Stimulated activated naive CD8-positive, alpha-beta T cell treated with anti-CD3 and anti-CD28 coated beads, Interleukin-15, amount 100 ng/mL, for 72 hours (primary cell): ENCODE measurements around the gene PHF11.

Experiments used
- ATAC-seq: fragments of 150-1000 bp; cut with Tn5 transposase; 2 replicates; pipeline ENCODE4 v1.10.0; 2021; ENCODE audit warnings: mild to moderate bottlenecking, moderate library complexity
- DNase-seq, 2 donors: peaks; one replicate each; pipeline ENCODE4 v3.0.0; 2021 to 2022
- H3K27ac Mint-ChIP-seq, 2 donors: one replicate each; pipeline ENCODE4 v1.8.0; 2022; ENCODE audit warnings: mild to moderate bottlenecking in 2 of 2, mixed read lengths in 2 of 2, moderate library complexity in 2 of 2
- H3K27me3 Mint-ChIP-seq: one replicate; pipeline ENCODE4 v1.8.0; 2022; ENCODE audit warnings: mixed read lengths
- H3K4me1 Mint-ChIP-seq: one replicate; pipeline ENCODE4 v1.8.0; 2022; ENCODE audit warnings: mild to moderate bottlenecking, mixed read lengths
- H3K4me3 Mint-ChIP-seq, 2 donors: one replicate each; pipeline ENCODE4 v1.8.0; 2022; ENCODE audit warnings: mild to moderate bottlenecking in 2 of 2, mixed read lengths in 2 of 2, moderate library complexity in 1 of 2
- H3K9me3 Mint-ChIP-seq, 2 donors: one replicate each; pipeline ENCODE4 v1.8.0; 2022; ENCODE audit warnings: mixed read lengths in 2 of 2

The PHF11 gene

DNA sequence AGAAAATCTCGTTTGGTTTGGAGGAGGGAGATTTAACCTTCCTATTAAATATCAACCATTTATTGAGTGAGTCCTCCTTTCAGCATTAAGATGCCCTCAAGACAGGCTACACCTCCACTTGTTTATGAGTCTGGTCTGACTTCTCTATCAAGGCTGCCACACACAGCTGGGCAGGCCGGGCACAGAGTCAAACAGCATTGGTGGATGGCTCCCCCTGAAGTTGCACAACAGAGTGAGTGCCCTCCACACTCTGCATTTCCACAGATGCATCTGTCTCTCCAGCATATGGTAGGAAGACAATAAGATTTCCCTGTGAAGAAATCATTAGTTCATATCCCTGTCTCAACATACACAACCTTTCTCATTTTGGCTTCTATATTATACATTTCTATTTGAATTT lies 31.4 kb downstream of the PHF11 start:
- H3K4me1 Mint-ChIP-seq = no peaks in the 10 kb centered on the region
- ATAC-seq (no peak), DNase-seq (no peak)
- H3K4me3 Mint-ChIP-seq = no peak overlapping the region
- no peaks in the 10 kb centered on the region for H3K9me3 Mint-ChIP-seq
- no peaks in the 10 kb centered on the region for H3K27me3 Mint-ChIP-seq
- no peak overlapping the region for H3K27ac Mint-ChIP-seq

DNA sequence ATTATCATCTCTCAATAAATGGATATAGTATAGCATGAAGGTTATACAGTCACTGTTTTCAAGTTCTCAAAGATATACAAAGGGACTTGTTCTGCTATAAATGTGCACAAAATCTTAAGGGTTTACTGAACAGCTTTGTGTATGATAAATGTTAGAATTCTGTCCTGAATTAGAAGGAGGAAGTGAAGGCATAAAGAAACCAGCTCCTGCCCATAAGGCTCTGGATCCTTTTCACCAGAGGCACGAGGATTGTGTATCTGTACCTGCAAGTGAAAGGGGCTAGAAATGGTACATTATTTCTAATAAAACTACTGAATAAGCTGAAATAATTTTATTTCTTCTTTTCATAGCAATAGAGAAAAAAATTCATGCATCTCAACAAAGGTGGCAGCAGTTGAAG lies 32.4 kb downstream of the PHF11 start:
- ATAC-seq (no peak), DNase-seq (no peak)
- no peaks in the 10 kb centered on the region for H3K4me1 Mint-ChIP-seq
- H3K4me3 Mint-ChIP-seq = no peak overlapping the region
- H3K27me3 Mint-ChIP-seq = no peaks in the 10 kb centered on the region
- peak overlapping the region in 1 of 2 donors; percentile 46 for H3K27ac Mint-ChIP-seq
- no peaks in the 10 kb centered on the region for H3K9me3 Mint-ChIP-seq

DNA sequence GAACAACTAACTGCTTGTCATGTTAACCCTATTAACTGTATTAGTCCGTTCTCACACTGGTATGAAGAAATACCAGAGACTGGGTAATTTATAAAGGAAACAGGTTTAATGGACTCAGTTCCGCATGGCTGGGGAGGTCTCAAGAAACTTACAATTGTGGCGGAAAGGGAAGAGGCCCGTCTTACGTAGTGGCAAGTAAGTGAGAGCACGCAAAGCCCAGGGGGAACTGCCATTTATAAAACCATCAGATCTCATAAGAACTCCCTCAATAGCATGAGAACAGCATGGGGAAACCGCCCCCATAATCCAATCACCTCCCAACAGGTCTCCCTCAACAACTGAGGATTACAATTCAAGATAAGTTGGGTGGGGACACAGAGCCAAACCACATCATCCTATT lies 34.7 kb downstream of the PHF11 start:
- H3K27ac Mint-ChIP-seq = no peak overlapping the region
- DNase-seq (no peak), ATAC-seq (no peak)
- H3K9me3 Mint-ChIP-seq = no peaks in the 10 kb centered on the region
- H3K27me3 Mint-ChIP-seq = no peaks in the 10 kb centered on the region
- H3K4me1 Mint-ChIP-seq = no peaks in the 10 kb centered on the region
- H3K4me3 Mint-ChIP-seq = no peak overlapping the region

DNA sequence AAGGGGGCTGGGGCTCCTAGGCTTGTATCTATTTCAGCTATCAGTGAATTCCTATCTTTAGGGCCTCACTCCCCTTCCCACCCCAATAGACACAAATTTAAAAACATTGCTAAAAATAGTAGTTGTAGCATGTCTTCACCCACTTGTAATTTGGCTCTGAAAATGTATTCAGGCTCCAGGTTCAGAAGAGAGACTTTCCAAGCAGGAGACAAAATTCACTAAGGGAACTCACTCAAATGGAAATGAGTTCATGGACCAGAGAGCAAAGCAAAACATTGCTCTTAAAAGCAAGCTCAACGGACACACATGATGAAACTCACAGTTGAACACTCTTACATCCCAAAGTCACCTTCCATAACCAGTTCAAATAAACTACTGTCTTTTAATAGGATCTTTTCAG lies 36.8 kb downstream of the PHF11 start:
- no peak overlapping the region for H3K27ac Mint-ChIP-seq
- no peaks in the 10 kb centered on the region for H3K4me1 Mint-ChIP-seq
- H3K4me3 Mint-ChIP-seq = no peak overlapping the region
- no peaks in the 10 kb centered on the region for H3K27me3 Mint-ChIP-seq
- ATAC-seq = no peak
- no peaks in the 10 kb centered on the region for H3K9me3 Mint-ChIP-seq
- DNase-seq = no peak

DNA sequence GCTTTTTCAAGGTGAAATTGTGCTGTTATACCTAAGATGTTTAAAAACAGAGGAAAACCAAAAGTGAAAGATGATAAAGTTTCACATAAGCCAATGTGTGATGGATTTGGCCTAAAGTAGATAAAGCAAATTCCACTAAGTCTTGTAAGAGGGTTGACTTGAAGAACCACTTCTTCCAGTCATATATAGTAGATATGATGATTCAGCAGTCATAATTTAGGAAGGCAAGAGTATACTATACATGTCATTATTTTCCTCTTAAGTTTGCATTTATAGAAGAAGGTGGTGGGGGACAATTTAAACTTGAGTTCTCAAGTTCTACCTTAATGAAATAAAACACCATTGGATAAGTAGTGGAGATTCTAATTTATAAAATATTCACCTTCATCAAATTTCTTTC lies 37.3 kb downstream of the PHF11 start:
- no peaks in the 10 kb centered on the region for H3K4me1 Mint-ChIP-seq
- H3K27ac Mint-ChIP-seq = no peak overlapping the region

DNA sequence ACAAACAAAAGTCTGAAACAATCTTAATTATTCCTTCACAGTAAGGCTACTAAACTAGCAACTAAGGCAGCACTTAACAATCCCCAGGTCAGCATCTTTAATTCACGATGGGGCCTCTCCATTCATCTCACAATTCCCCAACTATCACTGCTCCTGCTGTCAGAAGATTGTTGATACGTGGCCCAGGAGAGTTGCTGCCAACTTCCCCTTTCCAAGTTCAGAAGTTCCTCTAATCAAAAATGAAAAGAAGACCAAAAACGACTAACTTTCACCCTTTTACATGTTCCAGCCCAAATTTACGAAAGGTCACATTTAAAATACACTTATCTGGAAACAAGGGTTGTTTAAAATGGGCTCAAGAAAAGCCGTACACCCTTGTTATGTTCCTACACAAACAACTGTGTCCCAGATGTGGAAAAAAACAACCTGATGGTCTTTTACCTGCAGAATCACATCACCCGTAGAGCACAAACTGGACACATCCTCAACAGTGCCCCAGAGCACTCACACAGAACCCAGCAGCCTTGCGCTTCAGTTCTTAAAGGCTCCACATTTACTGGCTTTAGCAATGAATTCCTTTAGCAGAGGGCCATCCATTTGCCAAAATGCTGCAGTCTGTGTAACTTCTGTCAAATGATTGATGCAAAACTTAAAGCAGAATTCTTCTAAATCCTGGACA lies 38.0 kb downstream of the PHF11 start:
- Mint-ChIP-seq H3K27ac (no peak overlapping the region), H3K9me3 (no peaks in the 10 kb centered on the region), H3K4me1 (no peaks in the 10 kb centered on the region), H3K27me3 (no peaks in the 10 kb centered on the region), H3K4me3 (no peak overlapping the region)
- DNase-seq = no peak
- no peak for ATAC-seq

More for the DNA sequence above, 37.3 kb downstream of the PHF11 start:
- Mint-ChIP-seq H3K27me3 (no peaks in the 10 kb centered on the region), H3K9me3 (no peaks in the 10 kb centered on the region), H3K4me3 (no peak overlapping the region)
- DNase-seq (no peak), ATAC-seq (no peak)

DNA sequence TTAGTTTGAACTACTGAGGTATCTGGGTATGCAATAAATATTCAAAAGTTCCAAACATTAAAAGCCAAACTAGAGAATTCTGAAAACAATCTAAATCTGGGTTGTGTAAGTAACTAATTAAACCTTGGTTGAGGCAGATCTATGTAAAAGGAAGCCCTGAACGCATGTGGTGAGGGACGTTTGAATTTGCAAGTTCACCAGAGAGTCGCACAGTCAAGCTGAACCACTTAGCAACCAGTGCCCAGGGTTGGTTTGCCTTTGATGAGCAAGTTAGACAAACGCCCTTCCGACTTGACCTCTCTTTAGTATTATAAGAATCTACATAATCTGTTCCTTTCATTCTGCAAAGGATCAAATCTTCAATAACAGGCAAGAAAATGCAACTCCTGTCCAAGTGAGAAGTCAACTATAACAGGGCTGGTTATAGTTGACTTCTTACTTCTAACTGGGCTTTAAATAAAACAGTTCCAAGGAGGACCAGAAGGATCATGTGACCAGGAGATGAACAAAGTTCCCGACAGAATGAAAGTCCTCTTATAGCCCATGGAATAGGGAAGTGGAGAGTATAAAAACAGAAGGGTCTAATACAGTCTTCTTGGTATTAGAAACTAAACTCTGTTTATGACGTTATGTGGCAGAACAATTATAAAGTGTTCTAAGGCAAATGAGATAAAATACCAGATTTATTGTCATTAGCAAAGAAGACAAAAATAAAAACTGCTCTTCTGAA lies 40.6 kb downstream of the PHF11 start:
- Mint-ChIP-seq H3K27me3 (no peaks in the 10 kb centered on the region), H3K9me3 (no peaks in the 10 kb centered on the region), H3K4me1 (peaks cover 17% of the 10 kb centered on the region), H3K4me3 (no peak overlapping the region), H3K27ac (no peak overlapping the region)
- DNase-seq (no peak), ATAC-seq (no peak)

DNA sequence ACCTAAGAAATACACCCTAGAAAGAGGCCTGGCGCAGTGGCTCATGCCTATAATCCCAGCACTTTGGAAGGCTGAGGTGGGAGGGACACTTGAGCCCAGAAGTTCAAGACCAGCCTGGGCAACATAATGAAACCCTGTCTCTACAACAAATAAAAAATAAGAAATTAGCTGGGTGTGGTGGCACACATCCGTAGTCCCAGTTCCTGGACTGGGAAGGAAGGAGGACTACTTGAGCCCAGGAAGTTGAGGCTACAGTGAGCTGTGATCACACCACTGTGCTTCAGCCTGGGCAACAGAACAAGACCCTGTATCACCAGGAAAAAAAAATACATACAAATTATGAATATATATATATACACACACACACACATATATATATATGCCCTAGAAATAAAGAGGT lies 42.7 kb downstream of the PHF11 start:
- H3K27me3 Mint-ChIP-seq = no peaks in the 10 kb centered on the region
- no peaks in the 10 kb centered on the region for H3K9me3 Mint-ChIP-seq
- peaks cover 17% of the 10 kb centered on the region for H3K4me1 Mint-ChIP-seq
- H3K27ac Mint-ChIP-seq = no peak overlapping the region
- no peak overlapping the region for H3K4me3 Mint-ChIP-seq
- no peak for DNase-seq
- no peak for ATAC-seq

DNA sequence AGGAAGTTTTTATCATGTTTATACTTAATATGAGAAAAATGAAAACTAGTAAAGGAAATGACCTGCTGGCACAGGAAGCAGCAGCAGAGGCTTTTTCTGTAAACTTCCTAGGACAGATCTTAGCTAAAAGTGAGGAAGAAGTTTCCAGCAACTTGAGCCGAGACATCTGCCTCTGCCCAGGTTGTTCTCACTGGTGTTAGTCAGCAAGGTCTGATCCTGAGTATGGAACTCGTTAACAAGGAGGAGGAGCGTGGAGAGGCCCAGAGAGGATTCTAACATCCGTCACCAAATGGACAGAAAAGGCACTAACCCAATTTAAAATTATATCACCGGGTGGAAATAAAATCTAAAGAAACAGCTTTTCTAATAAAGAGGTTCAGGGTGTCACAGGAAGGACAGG lies 43.6 kb downstream of the PHF11 start:
- Mint-ChIP-seq H3K4me1 (peaks cover 17% of the 10 kb centered on the region), H3K27ac (peak overlapping the region; percentile 42 to 48), H3K27me3 (no peaks in the 10 kb centered on the region), H3K9me3 (no peaks in the 10 kb centered on the region), H3K4me3 (no peak overlapping the region)
- DNase-seq = no peak
- no peak for ATAC-seq

DNA sequence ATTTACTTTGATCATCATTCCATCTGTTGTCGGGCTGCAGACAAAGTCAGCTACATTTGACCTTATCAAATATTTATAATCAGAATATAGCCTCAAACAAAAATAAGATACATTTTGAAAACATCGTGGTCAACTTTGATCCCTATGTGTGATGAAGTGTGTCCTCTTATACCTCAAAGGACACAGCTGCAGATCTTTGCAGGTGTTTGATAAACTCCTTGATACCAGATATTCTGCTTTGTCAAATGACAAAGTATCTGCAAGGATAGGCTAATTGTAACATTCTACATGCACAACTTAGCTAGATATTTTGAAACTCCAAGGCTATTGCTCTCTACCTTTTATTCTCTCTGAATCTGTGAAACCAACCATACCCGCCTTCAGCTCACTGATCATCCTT lies 44.0 kb downstream of the PHF11 start:
- peak overlapping the region in 1 of 2 donors; percentile 84 for H3K4me3 Mint-ChIP-seq
- no peaks in the 10 kb centered on the region for H3K9me3 Mint-ChIP-seq
- H3K27me3 Mint-ChIP-seq = no peaks in the 10 kb centered on the region
- peaks cover 17% of the 10 kb centered on the region for H3K4me1 Mint-ChIP-seq
- ATAC-seq (no peak), DNase-seq (no peak)
- peak overlapping the region in 1 of 2 donors; percentile 97 for H3K27ac Mint-ChIP-seq

DNA sequence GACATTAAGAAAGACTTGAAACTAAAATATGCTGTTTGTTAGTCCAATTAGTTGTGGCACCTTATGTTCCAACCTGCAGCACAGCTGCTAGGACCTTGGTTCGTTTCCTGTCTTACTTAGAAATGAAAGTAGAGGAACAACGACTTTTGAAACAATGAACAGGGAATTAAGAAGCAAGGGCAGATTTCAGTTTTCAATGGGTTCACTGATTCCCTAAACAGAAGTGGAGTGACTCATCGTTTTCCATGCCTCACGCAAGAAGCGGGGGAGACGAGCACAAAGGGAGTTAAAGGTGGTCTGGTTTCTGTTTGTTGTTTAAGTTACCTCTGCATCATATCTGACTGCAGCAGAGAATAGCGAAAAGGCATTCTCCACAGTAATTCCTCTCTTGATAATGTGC lies 44.8 kb downstream of the PHF11 start:
- DNase-seq = peak in 1 of 2 donors; percentile 2
- no peak for ATAC-seq

DNA sequence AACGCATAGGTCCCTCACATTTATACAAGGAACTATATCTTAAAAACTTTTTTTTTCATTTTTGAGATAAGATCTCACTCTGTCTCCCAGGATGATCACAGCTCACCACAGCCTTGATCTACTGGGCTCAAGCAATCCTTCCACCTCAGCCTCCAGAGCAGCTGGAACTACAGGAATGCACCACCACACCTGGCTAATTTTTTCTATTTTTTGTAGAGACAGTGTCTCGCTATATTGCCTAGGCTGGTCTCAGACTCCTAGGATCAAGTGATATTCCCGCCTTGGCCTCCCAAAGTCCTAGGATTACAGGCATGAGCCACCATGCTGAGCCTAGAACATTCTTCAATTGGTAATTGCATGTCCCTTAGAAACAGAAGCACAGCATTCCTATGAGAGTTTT lies 47.9 kb downstream of the PHF11 start:
- Mint-ChIP-seq H3K27me3 (no peaks in the 10 kb centered on the region), H3K27ac (no peak overlapping the region), H3K4me3 (no peak overlapping the region), H3K9me3 (no peaks in the 10 kb centered on the region), H3K4me1 (peaks cover 17% of the 10 kb centered on the region)
- no peak for ATAC-seq
- no peak for DNase-seq

More for the DNA sequence above, 44.8 kb downstream of the PHF11 start:
- H3K4me3 Mint-ChIP-seq = peak overlapping the region; percentile 71 to 84
- H3K4me1 Mint-ChIP-seq = peaks cover 17% of the 10 kb centered on the region
- peak overlapping the region; percentile 88 to 97 for H3K27ac Mint-ChIP-seq
- H3K9me3 Mint-ChIP-seq = no peaks in the 10 kb centered on the region
- no peaks in the 10 kb centered on the region for H3K27me3 Mint-ChIP-seq

DNA sequence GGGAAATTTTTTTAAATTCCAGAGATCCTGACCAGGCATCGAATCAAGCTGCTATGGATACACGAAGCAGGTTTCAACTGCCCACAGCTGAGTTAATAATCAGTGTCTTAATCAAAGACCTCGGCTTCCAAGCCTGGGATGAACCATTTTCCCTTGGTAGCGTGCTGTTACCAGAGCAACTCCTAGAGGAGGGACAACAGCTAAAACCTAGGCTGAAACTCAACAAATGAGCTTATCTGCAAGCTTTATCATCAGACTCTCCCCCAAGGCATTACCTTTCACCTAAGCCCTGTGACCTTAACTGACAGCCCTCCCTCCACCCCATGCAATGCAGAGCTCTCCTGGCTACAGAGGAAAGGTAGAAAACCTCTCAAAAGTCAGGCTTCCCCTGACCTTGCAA lies 49.9 kb downstream of the PHF11 start:
- DNase-seq (no peak), ATAC-seq (no peak)
- Mint-ChIP-seq H3K4me3 (no peak overlapping the region), H3K27ac (no peak overlapping the region), H3K9me3 (no peaks in the 10 kb centered on the region), H3K4me1 (peaks cover 3% of the 10 kb centered on the region), H3K27me3 (no peaks in the 10 kb centered on the region)

DNA sequence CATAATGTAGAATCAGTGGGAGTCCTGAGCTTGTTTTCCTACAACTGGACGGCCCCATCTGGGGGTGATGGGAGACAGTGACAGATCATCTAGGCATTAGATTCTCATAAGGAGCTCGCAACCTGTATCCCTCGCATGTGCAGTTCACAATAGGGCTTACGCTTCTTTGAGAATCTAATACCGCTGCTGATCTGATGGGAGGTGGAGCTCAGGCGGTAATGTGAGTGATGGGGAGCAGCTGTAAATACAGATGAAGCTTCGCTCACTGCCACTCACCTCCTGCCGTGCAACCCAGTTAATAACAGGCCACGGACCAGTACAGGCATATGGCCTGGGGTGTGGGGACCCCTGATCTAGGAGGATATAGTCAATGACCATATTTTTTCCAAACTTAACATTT lies 50.8 kb downstream of the PHF11 start:
- Mint-ChIP-seq H3K9me3 (no peaks in the 10 kb centered on the region), H3K27me3 (no peaks in the 10 kb centered on the region), H3K27ac (no peak overlapping the region), H3K4me1 (no peaks in the 10 kb centered on the region), H3K4me3 (no peak overlapping the region)
- DNase-seq (no peak), ATAC-seq (no peak)

DNA sequence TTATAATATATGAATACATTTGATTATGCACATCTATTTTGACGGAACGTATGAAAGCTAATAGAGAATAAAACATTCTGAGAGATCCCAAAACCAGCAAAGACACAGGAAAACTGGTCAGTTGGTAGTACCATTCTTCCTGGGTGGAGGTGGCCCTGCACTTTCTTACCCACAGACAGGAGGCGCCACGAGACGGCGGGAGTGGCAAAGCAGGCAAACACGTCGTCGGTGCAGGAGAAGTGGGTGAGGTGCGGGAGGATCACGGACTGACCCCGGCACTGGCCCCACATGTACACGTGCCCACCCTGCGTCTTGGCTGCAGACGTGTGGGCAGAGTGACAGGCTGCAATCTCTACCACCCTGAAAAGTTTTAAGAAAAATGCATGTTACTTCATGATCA lies 53.5 kb downstream of the PHF11 start:
- Mint-ChIP-seq H3K9me3 (no peaks in the 10 kb centered on the region), H3K4me3 (no peak overlapping the region), H3K4me1 (no peaks in the 10 kb centered on the region), H3K27me3 (no peaks in the 10 kb centered on the region), H3K27ac (no peak overlapping the region)
- no peak for DNase-seq
- ATAC-seq = no peak

DNA sequence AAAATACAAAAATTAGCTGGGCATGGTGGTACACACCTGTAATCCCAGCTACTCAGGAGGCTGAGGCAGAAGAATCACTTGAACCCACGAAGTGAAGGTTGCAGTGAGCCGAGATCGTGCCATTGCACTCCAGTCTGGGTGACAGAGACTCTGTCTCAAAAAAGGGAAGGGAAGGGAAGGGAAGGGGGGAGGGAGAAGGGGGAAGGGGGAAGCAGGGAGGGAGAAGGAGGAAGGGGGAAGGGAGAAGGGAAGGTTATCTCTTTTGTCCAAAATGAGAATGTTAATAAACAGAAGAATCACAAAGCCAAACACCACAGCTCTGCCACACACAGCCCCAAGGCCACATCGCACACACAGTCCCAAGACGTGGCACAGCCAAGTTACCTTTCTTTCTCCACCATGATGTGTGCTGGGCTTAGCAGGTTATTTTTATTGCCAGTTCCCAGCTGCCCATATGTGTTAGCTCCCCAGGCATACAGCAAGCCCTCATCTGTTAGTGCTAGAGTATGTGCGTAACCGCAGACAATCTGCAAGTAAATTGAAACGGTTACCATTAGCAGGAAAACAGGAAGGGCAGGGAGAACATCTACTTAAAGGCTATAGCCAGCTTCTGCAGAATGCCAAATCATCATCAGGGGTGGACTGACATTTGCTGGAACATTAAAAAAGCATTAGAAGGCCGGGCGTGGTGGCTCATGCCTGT lies 55.3 kb downstream of the PHF11 start:
- no peak overlapping the region for H3K4me3 Mint-ChIP-seq
- H3K27ac Mint-ChIP-seq = no peak overlapping the region
- ATAC-seq = no peak
- H3K4me1 Mint-ChIP-seq = no peaks in the 10 kb centered on the region
- H3K27me3 Mint-ChIP-seq = no peaks in the 10 kb centered on the region
- H3K9me3 Mint-ChIP-seq = no peaks in the 10 kb centered on the region
- DNase-seq = no peak
